AG10803 (cell line): ENCODE results near the gene KRTAP10-9.
"Not testable (repeated sequence)": the region's sequence is repeated elsewhere in the genome, so short reads cannot be mapped to it uniquely, and the experiment has no call there.

Source experiments
- DNase-seq: peaks from one replicate; pipeline ENCODE4 v3.0.0; 2010; ENCODE audit warnings: low read depth
- H3K4me3 ChIP-seq: 2 replicates; pipeline ENCODE4 v1.5.1; 2011; ENCODE audit warnings: mild to moderate bottlenecking, low read length, control low read depth
- TF ChIP-seq, protein P1 (sequence below): conservative IDR thresholded peaks from 2 replicates; pipeline ENCODE4 v1.5.1; 2011; ENCODE audit warnings: mild to moderate bottlenecking, low read length, control low read depth, inconsistent platforms

The KRTAP10-9 gene

DNA sequence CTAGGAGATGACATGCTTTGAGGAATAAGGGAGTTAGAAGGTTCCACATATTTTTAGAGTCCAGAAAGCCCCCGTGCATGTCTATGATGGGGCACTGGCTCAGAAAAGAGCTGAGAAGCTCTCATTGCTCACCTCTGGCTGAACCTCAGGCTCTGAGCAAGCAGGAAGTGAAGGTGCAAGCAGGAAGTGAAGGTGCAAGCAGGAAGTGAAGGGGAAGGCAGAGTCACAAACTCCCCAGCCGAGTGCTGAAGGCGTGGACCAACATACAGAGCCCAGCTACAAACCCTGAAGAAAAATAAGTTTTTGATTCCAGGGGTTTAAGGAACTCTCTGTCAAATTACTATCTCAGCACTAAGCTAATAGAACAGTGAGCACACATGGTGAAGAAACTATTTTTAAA lies 8.0 kb upstream of the KRTAP10-9 start:
- TF ChIP-seq, protein P1, sequence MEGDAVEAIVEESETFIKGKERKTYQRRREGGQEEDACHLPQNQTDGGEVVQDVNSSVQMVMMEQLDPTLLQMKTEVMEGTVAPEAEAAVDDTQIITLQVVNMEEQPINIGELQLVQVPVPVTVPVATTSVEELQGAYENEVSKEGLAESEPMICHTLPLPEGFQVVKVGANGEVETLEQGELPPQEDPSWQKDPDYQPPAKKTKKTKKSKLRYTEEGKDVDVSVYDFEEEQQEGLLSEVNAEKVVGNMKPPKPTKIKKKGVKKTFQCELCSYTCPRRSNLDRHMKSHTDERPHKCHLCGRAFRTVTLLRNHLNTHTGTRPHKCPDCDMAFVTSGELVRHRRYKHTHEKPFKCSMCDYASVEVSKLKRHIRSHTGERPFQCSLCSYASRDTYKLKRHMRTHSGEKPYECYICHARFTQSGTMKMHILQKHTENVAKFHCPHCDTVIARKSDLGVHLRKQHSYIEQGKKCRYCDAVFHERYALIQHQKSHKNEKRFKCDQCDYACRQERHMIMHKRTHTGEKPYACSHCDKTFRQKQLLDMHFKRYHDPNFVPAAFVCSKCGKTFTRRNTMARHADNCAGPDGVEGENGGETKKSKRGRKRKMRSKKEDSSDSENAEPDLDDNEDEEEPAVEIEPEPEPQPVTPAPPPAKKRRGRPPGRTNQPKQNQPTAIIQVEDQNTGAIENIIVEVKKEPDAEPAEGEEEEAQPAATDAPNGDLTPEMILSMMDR, result no peak
- H3K4me3 ChIP-seq, result no peak overlapping the region
- no peak for DNase-seq

DNA sequence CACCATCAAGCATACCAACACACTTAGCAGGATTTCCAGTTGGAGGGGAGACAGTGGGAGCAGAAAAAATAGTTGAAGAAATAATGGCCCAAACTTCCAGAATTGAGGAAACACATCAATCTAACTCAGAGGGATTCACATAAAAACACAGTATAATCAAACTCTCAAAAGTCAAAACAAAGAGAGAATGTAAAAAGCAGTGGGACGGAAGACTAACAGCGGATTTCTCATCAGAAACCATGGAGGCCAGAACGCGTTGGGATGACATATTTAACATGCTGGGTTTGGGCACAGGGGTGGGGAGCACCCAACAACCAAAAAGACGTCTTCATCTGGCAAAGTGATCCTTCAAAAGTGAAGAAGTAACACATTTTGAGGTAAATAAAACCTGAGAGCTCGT lies 7.0 kb upstream of the KRTAP10-9 start:
- TF ChIP-seq, protein P1, result no peak
- DNase-seq, result no peak
- H3K4me3 ChIP-seq, result no peak overlapping the region

DNA sequence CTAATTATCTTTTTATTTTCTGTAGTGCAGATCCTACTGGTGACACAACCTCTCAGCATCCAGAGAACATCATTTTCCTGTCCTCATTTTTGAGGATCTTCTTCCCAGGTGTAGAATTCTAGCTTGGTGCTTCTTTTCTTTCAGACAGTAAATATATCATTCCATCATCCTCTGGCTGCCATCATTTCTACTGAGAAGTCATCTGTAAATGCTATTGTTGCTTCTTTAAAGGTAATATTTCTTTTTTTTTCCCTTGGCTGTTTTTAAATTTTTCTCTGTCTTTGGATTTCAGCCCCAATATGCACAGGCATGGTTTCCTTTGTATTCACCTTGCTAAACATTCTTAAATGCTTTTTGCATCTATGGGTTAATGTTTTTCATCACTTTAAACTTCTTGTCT lies 3.3 kb upstream of the KRTAP10-9 start:
- TF ChIP-seq, protein P1, result no peak
- DNase-seq, result no peak
- no peak overlapping the region for H3K4me3 ChIP-seq

DNA sequence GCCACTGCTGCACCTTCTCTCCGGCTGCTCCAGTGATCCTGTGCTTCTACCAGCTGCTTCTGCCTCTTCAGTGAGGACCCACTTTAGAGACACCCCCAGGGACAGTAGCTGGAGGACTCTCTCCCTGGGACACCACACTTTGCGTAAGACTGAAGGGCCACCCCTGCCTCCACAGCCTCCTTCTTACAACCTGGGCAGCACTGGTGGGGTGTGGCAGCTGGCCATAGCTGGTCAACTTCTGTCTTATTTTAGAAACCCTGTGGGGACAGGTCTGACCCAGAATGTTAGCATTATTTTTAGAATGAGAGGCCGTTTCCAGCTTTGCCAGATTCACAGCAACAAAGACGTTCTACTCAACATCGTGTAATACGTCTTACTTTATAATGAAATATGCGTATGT lies 1.1 kb upstream of the KRTAP10-9 start:
- TF ChIP-seq, protein P1, result no peak

DNA sequence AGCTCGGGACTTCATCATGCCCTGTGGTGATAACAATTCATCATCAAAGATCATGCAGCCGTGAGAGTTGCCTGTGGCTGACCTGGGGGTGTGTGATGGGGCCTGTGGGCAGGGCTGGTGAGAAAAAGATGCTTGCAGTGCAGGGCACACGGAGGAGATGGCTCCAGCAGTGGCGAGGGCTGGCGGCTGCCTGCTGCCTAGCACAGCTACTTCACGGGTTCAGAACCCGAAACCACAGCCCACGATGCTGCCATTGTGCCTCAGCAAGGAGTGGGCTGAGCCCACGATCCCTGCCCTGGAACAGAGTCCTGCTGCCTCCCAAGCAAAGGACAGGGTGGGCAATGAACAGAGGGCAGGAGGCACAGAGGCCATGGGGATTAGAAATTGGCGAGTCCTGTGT lies 631 bp upstream of the KRTAP10-9 start:
- no peak for DNase-seq
- TF ChIP-seq, protein P1, result no peak
- no peak overlapping the region for H3K4me3 ChIP-seq

More for the DNA sequence above, 1.1 kb upstream of the KRTAP10-9 start:
- DNase-seq, result no peak
- H3K4me3 ChIP-seq, result no peak overlapping the region

DNA sequence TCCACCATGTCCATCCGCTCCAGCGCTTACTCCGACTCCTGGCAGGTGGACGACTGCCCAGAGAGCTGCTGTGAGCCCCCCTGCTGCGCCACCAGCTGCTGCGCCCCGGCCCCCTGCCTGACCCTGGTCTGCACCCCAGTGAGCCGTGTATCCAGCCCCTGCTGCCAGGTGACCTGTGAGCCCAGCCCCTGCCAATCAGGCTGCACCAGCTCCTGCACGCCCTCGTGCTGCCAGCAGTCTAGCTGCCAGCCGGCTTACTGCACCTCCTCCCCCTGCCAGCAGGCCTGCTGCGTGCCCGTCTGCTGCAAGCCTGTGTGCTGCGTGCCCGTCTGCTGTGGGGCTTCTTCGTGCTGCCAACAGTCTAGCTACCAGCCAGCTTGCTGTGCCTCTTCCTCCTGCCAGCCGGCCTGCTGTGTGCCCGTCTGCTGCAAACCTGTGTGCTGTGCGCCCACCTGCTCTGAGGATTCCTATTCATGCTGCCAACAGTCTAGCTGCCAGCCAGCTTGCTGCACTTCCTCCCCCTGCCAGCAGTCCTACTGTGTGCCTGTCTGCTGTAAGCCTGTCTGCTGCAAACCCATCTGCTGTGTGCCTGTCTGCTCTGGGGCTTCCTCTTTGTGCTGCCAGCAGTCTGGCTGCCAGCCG lies 409 bp downstream of the KRTAP10-9 start:
- H3K4me3 ChIP-seq, result not testable (repeated sequence)

DNA sequence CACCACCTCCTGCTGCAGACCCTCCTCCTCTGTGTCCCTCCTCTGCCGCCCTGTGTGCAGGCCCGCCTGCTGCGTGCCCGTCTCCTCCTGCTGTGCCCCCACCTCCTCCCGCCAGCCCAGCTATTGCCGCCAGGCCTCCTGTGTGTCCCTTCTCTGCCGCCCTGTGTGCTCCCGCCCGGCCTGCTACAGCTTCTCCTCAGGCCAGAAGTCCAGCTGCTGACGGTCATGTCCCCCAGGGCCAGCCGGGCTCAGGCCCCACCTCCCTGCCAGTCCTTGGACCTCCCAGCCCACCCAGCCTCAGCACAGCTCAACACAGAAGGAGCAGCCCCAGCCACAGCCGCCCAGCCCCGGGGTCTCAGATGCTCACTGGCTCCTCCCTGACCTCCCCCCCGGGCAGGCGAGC lies 939 bp downstream of the KRTAP10-9 start:
- DNase-seq, H3K4me3 ChIP-seq: not testable (repeated sequence)

More for the DNA sequence above, 409 bp downstream of the KRTAP10-9 start:
- not testable (repeated sequence) for DNase-seq

DNA sequence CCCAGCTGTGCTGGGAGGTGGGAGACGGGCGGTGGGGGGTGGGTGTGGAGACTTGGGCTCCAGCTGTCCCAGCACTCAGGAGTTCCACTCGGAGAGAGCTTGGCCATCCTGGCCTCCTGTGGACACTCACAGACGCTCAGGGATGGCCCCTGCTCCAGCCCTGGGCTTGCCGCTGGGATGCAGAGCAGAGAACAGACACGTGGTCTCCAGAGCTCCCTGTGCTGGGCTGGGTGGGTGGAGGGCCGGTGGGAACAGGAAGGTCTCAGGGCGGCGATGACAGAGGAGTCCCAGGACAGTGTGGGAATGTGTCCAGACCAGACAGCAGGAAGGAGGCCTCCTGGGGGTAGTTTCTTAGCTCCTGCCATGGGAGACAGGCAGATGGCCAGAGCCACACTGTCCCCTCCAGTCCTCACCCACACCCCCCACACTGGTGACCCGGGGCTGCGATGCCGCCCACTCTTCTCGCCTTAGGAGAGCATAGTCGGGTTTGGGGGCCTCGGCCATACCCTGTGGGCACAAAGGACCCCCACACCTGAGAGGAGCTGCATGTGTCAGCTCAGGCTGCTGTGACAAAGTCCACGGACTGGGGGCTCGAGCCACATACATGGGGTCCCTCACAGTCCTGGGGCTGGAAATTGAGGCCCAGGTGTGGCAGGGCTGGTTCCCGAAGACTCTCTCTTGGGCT lies 2.0 kb downstream of the KRTAP10-9 start:
- DNase-seq, result no peak
- no peak overlapping the region for H3K4me3 ChIP-seq
- TF ChIP-seq, protein P1, result no peak
